Prostate gland (tissue), 2 donors: ENCODE data around the gene SLC17A8. TPM values are rescaled to one million over a fixed set of nuclear protein-coding genes. Genes with fewer than 3 reads are reported as not detected.

Experiments
- DNase-seq: peaks from one replicate; pipeline ENCODE4 v3.0.0-alpha.2; 2019; ENCODE audit warnings: low spot score
- H3K27ac ChIP-seq, 2 donors: fragments of 200-600 bp; sonication (generic); 2 replicates each; pipeline ENCODE4 v1.5.1; 2017 to 2019
- H3K27me3 ChIP-seq: fragments of 200-600 bp; sonication (generic); replicated peaks from 2 replicates; pipeline ENCODE4 v1.5.1; 2019; ENCODE audit not compliant: insufficient read depth
- H3K36me3 ChIP-seq, 2 donors: fragments of 200-600 bp; sonication (generic); 1 replicate in 1 of 2; 2 replicates in 1 of 2; pipeline versions ENCODE4 v1.5.1 to v1.8.1; 2017 to 2019
- H3K4me1 ChIP-seq: fragments of 200-600 bp; sonication (generic); replicated peaks from 2 replicates; pipeline ENCODE4 v1.5.1; 2019
- H3K4me3 ChIP-seq, 2 donors: fragments of 200-600 bp; sonication (generic); 2 replicates each; pipeline ENCODE4 v1.5.1; 2017 to 2019
- H3K9me3 ChIP-seq: fragments of 200-600 bp; sonication (generic); 2 replicates; pipeline ENCODE4 v1.5.1; 2017
- POLR2A ChIP-seq: fragments of 450-650 bp; IDR thresholded peaks from one replicate; pipeline ENCODE4 v1.6.1; 2016; ENCODE audit warnings: antibody characterized with exemption, mild to moderate bottlenecking
- POLR2AphosphoS5 ChIP-seq: sonication (generic); formaldehyde crosslinking; IDR thresholded peaks from one replicate; pipeline ENCODE4 v1.6.1; 2017; ENCODE audit warnings: antibody characterized with exemption
- WGBS: methylation state at CpG from one replicate; pipeline ENCODE4 v1.1.5; 2018; 5-methylcytosine and 5-hydroxymethylcytosine counted together
- intact Hi-C: fragments of 100-400 bp; cut with DNase I; formaldehyde crosslinking; loops from one replicate; pipeline ENCODE4 v1.14.2; 2022
- total RNA-seq, 2 donors: library from RNA; depleted of rRNA; stranded (reverse); fragments of >200 nt; gene quantifications; one replicate each; pipeline ENCODE4 v1.1.0, GENCODE V29; 2016
- TF ChIP-seq, protein P1 (sequence below), 4 experiments: fragments of 200-600 bp in 2 of 4; fragments of 450-650 bp in 2 of 4; sonication (generic) in 2 of 4; IDR thresholded peaks; 1 replicate in 3 of 4; 2 replicates in 1 of 4; pipeline ENCODE4 v1.5.1; 2016 to 2019; ENCODE audit warnings: antibody characterized with exemption in 4 of 4, mild to moderate bottlenecking in 2 of 4, moderate library complexity in 2 of 4

SLC17A8 gene
- total RNA-seq, 2 donors from 2014 or later: not detected

GRCh38 chr12:100368066-100368465 is 11.2 kb downstream of the SLC17A8 start:
- Histone ChIP-seq H3K27me3 (no peaks in the 10 kb centered on the region), H3K4me3 (no peak overlapping the region), H3K4me1 (no peaks in the 10 kb centered on the region), H3K36me3 (no peaks in the 10 kb centered on the region), H3K9me3 (no peaks in the 10 kb centered on the region), H3K27ac (no peak overlapping the region)
- WGBS: 63% methylated on average over 1 of the region's 1 CpG
- intact Hi-C loops: no loop called here
- TF ChIP-seq POLR2AphosphoS5 (no peak), POLR2A (no peak)
- TF ChIP-seq, protein P1, sequence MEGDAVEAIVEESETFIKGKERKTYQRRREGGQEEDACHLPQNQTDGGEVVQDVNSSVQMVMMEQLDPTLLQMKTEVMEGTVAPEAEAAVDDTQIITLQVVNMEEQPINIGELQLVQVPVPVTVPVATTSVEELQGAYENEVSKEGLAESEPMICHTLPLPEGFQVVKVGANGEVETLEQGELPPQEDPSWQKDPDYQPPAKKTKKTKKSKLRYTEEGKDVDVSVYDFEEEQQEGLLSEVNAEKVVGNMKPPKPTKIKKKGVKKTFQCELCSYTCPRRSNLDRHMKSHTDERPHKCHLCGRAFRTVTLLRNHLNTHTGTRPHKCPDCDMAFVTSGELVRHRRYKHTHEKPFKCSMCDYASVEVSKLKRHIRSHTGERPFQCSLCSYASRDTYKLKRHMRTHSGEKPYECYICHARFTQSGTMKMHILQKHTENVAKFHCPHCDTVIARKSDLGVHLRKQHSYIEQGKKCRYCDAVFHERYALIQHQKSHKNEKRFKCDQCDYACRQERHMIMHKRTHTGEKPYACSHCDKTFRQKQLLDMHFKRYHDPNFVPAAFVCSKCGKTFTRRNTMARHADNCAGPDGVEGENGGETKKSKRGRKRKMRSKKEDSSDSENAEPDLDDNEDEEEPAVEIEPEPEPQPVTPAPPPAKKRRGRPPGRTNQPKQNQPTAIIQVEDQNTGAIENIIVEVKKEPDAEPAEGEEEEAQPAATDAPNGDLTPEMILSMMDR (IDR thresholded peaks at IDR 0.05): no peak
- DNase-seq: no peak

GRCh38 chr12:100371146-100371545 is 14.3 kb downstream of the SLC17A8 start:
- TF ChIP-seq, protein P1 (IDR thresholded peaks at IDR 0.05): no peak
- TF ChIP-seq POLR2AphosphoS5 (no peak), POLR2A (no peak)
- no peaks in the 10 kb centered on the region for H3K36me3 ChIP-seq
- intact Hi-C loops: no loop called here

GRCh38 chr12:100372853-100373640 is 16.2 kb downstream of the SLC17A8 start:
- Histone ChIP-seq H3K36me3 (no peaks in the 10 kb centered on the region), H3K27ac (no peak overlapping the region), H3K4me3 (no peak overlapping the region), H3K27me3 (no peaks in the 10 kb centered on the region), H3K9me3 (no peaks in the 10 kb centered on the region), H3K4me1 (no peaks in the 10 kb centered on the region)
- TF ChIP-seq POLR2AphosphoS5 (no peak), POLR2A (no peak)
- TF ChIP-seq, protein P1 (IDR thresholded peaks at IDR 0.05): no peak
- 38% methylated on average over 11 of the region's 11 CpGs for WGBS
- intact Hi-C loops: no loop called here
- no peak for DNase-seq

More at GRCh38 chr12:100371146-100371545, 14.3 kb downstream of the SLC17A8 start:
- DNase-seq: no peak
- no peak overlapping the region for H3K27ac ChIP-seq
- 61% methylated on average over 6 of the region's 6 CpGs for WGBS
- H3K9me3 ChIP-seq: no peaks in the 10 kb centered on the region
- no peaks in the 10 kb centered on the region for H3K4me1 ChIP-seq
- H3K4me3 ChIP-seq: no peak overlapping the region
- H3K27me3 ChIP-seq: no peaks in the 10 kb centered on the region

GRCh38 chr12:100375038-100375735 is 18.3 kb downstream of the SLC17A8 start:
- Histone ChIP-seq H3K27ac (no peak overlapping the region), H3K4me3 (no peak overlapping the region), H3K4me1 (no peaks in the 10 kb centered on the region), H3K36me3 (no peaks in the 10 kb centered on the region), H3K9me3 (no peaks in the 10 kb centered on the region), H3K27me3 (no peaks in the 10 kb centered on the region)
- WGBS: 42% methylated on average over 12 of the region's 12 CpGs
- intact Hi-C loops: no loop called here
- TF ChIP-seq, protein P1 (IDR thresholded peaks at IDR 0.05): no peak
- TF ChIP-seq POLR2AphosphoS5 (no peak), POLR2A (no peak)
- peak; percentile 8 for DNase-seq
